ENCODE measurements around the gene KCNH1.

The KCNH1 gene

DNA sequence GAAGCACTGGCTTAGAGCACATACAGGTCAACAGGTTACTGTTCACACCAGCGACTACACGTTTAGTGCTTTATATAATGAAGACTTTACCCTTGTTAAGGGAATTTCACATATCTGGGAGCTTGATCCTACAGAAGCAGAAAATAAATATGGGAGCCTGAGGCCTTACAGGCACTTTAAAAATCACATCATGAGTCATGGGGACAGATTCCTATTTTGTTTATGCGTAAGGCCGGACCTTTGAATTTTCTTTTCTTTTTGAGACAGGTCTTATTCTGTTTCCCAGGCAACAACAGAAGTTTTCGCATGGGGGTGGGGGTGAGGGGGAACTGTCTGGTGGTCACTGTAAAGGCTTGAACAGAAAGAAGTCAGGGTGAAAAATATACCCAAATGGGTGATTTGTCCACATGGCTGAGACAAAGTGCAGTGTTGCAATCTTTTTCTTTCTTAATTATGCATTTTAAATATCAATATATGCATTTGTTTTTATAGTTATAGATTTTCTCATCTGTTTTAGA, 276.7 kb downstream of the KCNH1 start:
- no peak for DNase-seq (ENCODE audit: low read depth)

GRCh38 chr1:210855440-210855839, 278.5 kb downstream of the KCNH1 start:
- no peak for DNase-seq (ENCODE audit: low read depth)

GRCh38 chr1:210853276-210853675, 280.7 kb downstream of the KCNH1 start:
- DNase-seq (ENCODE audit: low read depth) = no peak

GRCh38 chr1:210850556-210850955, 283.4 kb downstream of the KCNH1 start:
- DNase-seq (ENCODE audit: low read depth) = no peak

GRCh38 chr1:210848474-210848873, 285.5 kb downstream of the KCNH1 start:
- no peak for DNase-seq (ENCODE audit: low read depth)

GRCh38 chr1:210841926-210842625, 291.9 kb downstream of the KCNH1 start:
- DNase-seq (ENCODE audit: low read depth) = no peak

DNA sequence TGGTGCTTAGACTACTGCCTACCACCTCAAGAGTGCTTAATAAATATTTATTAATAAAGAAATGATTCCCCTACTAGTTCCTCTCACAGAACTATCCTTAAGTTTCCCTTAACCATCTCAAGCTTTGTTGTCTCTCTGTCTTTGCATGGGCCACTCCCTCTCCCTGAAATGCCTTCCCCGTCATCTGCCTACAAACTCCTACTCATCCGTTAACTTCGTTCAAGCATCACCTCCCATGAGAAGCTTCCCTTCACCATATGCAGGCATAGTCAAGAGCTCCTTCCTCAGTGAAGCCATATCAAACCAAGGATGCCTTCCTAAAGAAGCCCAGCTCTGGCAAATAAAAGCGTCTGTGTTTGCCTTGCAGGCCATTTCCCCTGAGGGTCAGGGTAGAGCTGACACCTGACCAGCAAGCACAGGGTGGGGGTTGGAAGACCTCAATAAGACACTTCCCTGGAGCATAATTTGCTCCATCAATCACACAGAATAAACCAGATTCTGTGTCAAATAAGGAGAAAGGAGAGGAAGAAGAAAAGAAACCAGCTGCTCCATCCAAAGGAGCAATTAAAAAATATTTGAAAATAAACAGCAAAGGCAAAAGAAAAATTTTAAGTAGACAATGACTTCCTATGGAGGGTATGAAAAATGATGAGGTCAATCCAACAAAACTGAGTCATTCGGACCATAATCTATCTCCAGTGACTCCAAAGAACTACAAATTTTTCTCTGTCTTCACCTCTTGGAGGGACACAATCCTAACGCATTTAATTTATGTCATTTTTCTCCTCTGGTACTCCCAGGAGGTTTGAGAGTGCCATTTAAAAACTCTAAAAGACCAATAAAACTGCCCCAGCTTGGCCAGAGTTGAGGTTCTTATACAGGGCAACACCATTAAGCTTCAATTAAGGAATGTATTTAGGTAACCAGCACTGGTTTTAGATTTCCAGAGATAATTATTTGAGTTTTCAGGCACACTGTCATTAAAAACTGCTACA, 303.6 kb downstream of the KCNH1 start:
- no peak for DNase-seq (ENCODE audit: low read depth)

GRCh38 chr1:210828996-210829596, 304.9 kb downstream of the KCNH1 start:
- DNase-seq (ENCODE audit: low read depth) = no peak

DNA sequence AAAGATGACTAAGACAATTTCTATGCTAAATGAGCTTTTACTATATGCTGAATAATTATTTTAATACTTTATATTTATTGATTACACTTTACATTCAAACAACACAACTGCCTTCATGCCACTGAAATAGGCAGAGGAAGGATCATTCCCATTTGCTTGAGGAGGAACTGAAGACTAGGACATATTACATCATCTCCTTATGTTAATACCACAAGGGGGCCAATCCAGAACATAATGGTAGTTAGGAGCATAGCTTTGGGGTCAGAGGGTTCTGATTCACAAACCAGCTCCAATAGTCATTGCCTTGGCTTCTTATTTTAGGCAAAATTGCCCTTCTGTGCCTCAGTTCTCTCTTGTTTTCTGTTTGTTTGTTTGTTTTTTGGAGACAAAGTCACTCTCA, 306.5 kb downstream of the KCNH1 start:
- DNase-seq (ENCODE audit: low read depth) = no peak

GRCh38 chr1:210826686-210827085, 307.3 kb downstream of the KCNH1 start:
- DNase-seq (ENCODE audit: low read depth) = no peak

- DNase-seq (ENCODE audit: low read depth) = no peak
Observed at GRCh38 chr1:210822932-210823331, 311.0 kb downstream of the KCNH1 start.

GRCh38 chr1:210822241-210822640, 311.7 kb downstream of the KCNH1 start:
- no peak for DNase-seq (ENCODE audit: low read depth)

GRCh38 chr1:210821615-210822014, 312.3 kb downstream of the KCNH1 start:
- DNase-seq (ENCODE audit: low read depth) = no peak

- no peak for DNase-seq (ENCODE audit: low read depth)
Observed at GRCh38 chr1:210819266-210819665, 314.7 kb downstream of the KCNH1 start.

GRCh38 chr1:210817385-210818275, 316.3 kb downstream of the KCNH1 start:
- no peak for DNase-seq (ENCODE audit: low read depth)

DNA sequence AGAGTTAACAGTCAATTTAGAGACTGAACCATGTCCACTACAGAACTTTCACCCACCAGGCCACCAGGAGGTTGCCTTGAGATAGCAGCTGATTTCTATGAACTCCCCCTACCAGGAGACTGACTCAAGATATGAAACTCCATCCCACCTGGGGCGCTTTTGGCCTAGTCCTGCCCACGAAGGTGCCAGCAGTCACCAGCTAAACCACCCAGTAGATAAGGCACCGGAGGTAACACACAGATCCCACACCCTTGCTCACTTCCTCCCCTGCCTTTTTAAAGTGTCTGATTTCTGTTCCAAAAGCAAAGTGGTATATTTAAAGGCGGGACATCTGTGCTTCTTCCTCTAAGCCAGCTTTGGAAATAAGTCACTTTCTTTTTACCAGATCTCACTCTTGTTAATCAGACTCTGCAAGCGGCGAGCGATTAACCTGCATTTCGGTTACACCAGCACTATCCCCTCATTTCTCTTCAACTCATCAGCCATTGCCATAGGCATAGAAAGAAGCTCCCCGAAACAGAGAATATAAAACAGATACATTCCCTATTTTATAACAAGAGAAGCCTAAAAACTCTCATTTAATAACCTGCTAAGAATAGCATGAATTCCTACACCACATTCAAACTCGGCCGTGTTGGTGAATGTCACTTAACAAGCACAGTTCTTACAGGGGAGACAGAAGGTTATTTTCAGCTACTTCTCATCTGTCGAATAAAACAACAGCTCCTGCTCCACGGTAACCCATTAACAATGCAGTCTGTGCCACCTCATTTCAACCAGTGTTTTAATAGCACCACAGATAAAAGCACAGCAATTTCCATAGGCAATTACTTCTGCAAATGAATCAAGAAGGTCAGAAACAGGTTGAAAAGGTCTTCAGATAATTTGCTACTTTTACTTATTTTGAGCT, 318.1 kb downstream of the KCNH1 start:
- DNase-seq (ENCODE audit: low read depth) = no peak

- DNase-seq (ENCODE audit: low read depth) = no peak
Observed at GRCh38 chr1:210814382-210815123, 319.4 kb downstream of the KCNH1 start.

DNA sequence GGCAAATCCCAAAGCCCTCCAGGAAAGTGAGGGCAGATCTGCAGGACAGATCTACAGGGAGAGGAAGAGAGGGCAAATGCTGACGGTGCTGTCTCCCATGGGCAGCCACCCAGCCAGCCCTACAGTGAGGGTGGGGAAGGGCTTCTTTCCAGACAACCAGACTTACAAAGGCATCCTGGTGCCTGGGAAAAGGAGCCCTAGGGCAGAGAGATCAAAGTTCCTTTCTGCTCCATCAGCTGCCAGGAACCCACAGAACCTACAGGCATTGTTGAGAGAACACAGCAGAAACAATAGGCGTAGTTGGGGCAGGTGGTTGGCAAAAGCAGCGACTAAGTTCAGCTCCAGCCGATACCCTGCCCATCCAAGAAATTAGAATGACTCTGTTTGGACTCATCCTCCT, 332.4 kb downstream of the KCNH1 start:
- no peak for DNase-seq (ENCODE audit: low read depth)

- no peak for DNase-seq (ENCODE audit: low read depth)
Observed at GRCh38 chr1:210800756-210801155, 333.2 kb downstream of the KCNH1 start.

DNA sequence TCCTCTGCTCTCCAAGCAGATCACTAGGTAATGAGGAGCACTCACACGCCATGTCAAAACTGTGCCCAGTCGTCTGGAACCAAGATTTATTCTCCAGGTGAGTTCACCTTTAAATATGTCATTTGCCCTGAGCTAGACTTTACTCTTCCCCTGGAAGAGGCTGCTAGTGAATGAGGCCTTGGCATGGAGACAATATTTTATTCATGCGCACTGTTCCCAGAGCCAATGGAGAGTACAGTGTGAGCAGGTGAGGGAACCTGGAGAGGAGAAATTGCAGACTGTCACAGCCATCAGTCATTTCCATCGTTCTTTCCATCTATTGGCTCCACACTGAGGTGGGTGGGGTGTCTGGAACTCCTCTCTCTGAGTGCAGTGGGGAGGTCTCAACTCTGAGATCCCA, 333.6 kb downstream of the KCNH1 start:
- DNase-seq (ENCODE audit: low read depth) = no peak
